A673 (cell line): ENCODE measurements around the gene ACAP1. TPM values are rescaled to one million over a fixed set of nuclear protein-coding genes. Genes with fewer than 3 reads are reported as not detected.

ENCODE experiments used
- BruUV-seq: library from RNA; stranded (reverse); fragments of 400-500 nt; replicated peaks from 2 replicates; lab custom pipeline; 2021; lab: Mats Ljungman, UMichigan
- CTCF ChIA-PET: fragments of 300-600 bp; sonication (Branson Sonifier 250); formaldehyde crosslinking; loops from one replicate; lab custom pipeline; 2022; ENCODE audit warnings: antibody characterized with exemption; lab: Charles Lee
- POLR2A ChIA-PET: fragments of 300-600 bp; sonication (Branson Sonifier 250); formaldehyde crosslinking; loops from one replicate; lab custom pipeline; 2022; ENCODE audit warnings: antibody characterized with exemption; ENCODE audit not compliant: low non-redundant PET; lab: Charles Lee
- DNase-seq: peaks from one replicate; pipeline ENCODE4 v3.0.0-alpha.2; 2015; ENCODE audit warnings: low spot score
- H3K27ac ChIP-seq: fragments of 200-600 bp; sonication (generic); 2 replicates; pipeline ENCODE4 v1.5.1; 2016; ENCODE audit warnings: mixed run types, low read depth, mild to moderate bottlenecking, mixed read lengths, antibody characterized with exemption, low read length; ENCODE audit not compliant: poor library complexity, severe bottlenecking
- H3K27me3 ChIP-seq: fragments of 200-600 bp; sonication (generic); replicated peaks from 2 replicates; pipeline ENCODE4 v1.6.1; 2017; ENCODE audit warnings: mixed run types, low read depth, mild to moderate bottlenecking, mixed read lengths, antibody characterized with exemption, low read length; ENCODE audit not compliant: insufficient read depth, poor library complexity
- H3K36me3 ChIP-seq: fragments of 200-600 bp; sonication (generic); 2 replicates; pipeline ENCODE4 v1.6.1; 2016; ENCODE audit warnings: mixed run types, mild to moderate bottlenecking, mixed read lengths, antibody characterized with exemption, low read length; ENCODE audit not compliant: insufficient read depth, poor library complexity, severe bottlenecking
- H3K4me1 ChIP-seq: fragments of 200-600 bp; sonication (generic); 2 replicates; pipeline ENCODE4 v1.6.1; 2017; ENCODE audit warnings: mixed run types, mild to moderate bottlenecking, mixed read lengths, antibody characterized with exemption, low read length; ENCODE audit not compliant: insufficient read depth, poor library complexity, severe bottlenecking
- H3K4me3 ChIP-seq: fragments of 200-600 bp; sonication (generic); 2 replicates; pipeline ENCODE4 v1.5.1; 2016; ENCODE audit warnings: low read depth, mixed run types, mild to moderate bottlenecking, mixed read lengths, low read length; ENCODE audit not compliant: poor library complexity, severe bottlenecking
- H3K9me3 ChIP-seq: fragments of 200-600 bp; sonication (generic); 2 replicates; pipeline ENCODE4 v1.6.1; 2016; ENCODE audit warnings: mixed run types, low read depth, mild to moderate bottlenecking, mixed read lengths, antibody characterized with exemption, low read length; ENCODE audit not compliant: poor library complexity, severe bottlenecking
- CTCF ChIP-seq: fragments of 300-800, 200-600 bp; sonication (generic); conservative IDR thresholded peaks from 2 replicates; pipeline ENCODE4 v1.5.1; 2017; ENCODE audit warnings: low read depth, mild to moderate bottlenecking, antibody characterized with exemption, low read length, moderate library complexity, mixed read lengths
- EZH2 ChIP-seq: fragments of 200-600 bp; sonication (generic); IDR thresholded peaks from 2 replicates; pipeline ENCODE4 v1.6.1; 2017; ENCODE audit warnings: borderline replicate concordance, low read depth, mild to moderate bottlenecking, mixed read lengths, antibody characterized with exemption, low read length; ENCODE audit not compliant: poor library complexity, severe bottlenecking
- intact Hi-C: fragments of 100-400 bp; cut with micrococcal nuclease; formaldehyde crosslinking; loops from one replicate; pipeline ENCODE4 v1.10.0; 2022; ENCODE audit not compliant: unreplicated experiment
- total RNA-seq: library from RNA; stranded (reverse); gene quantifications from 2 replicates; pipeline ENCODE4 v1.2.3, GENCODE V29; 2021

Gene ACAP1
- total RNA-seq, 1 experiment from 2014 or later, result 1.1 TPM

- POLR2A ChIA-PET, result no interaction called here
- intact Hi-C loops, result no loop called here
- peaks cover 56% of the 10 kb centered on the region for H3K36me3 ChIP-seq
- H3K9me3 ChIP-seq, result no peaks in the 10 kb centered on the region
- DNase-seq, result no peak
- no peak overlapping the region for H3K4me3 ChIP-seq
- TF ChIP-seq EZH2, result no peak
- TF ChIP-seq CTCF, result no peak
- H3K27ac ChIP-seq, result no peak overlapping the region
- no TSS peak for BruUV-seq
- no peaks in the 10 kb centered on the region for H3K27me3 ChIP-seq
- H3K4me1 ChIP-seq, result peaks cover 8% of the 10 kb centered on the region
- CTCF ChIA-PET, result no interaction called here
These were observed 18.0 kb upstream of the ACAP1 start for GRCh38 chr17:7318121-7318860.

GRCh38 chr17:7321466-7321865 lies 14.9 kb upstream of the ACAP1 start:
- Histone ChIP-seq H3K36me3 (peaks cover 70% of the 10 kb centered on the region), H3K27ac (no peak overlapping the region), H3K9me3 (no peaks in the 10 kb centered on the region), H3K4me1 (no peaks in the 10 kb centered on the region), H3K27me3 (no peaks in the 10 kb centered on the region), H3K4me3 (no peak overlapping the region)
- intact Hi-C loops, result no loop called here
- no TSS peak for BruUV-seq
- CTCF ChIA-PET, result no interaction called here
- no peak for TF ChIP-seq CTCF
- no peak for TF ChIP-seq EZH2
- no peak for DNase-seq
- POLR2A ChIA-PET, result no interaction called here

- TF ChIP-seq EZH2, result no peak
- TF ChIP-seq CTCF, result no peak
- intact Hi-C loops, result no loop called here
- POLR2A ChIA-PET, result no interaction called here
- BruUV-seq, result no TSS peak
- Histone ChIP-seq H3K36me3 (peaks cover 66% of the 10 kb centered on the region), H3K27me3 (no peaks in the 10 kb centered on the region), H3K27ac (no peak overlapping the region), H3K4me3 (no peak overlapping the region), H3K9me3 (no peaks in the 10 kb centered on the region), H3K4me1 (peaks cover 5% of the 10 kb centered on the region)
- no peak for DNase-seq
- CTCF ChIA-PET, result no interaction called here
These were observed 13.7 kb upstream of the ACAP1 start for GRCh38 chr17:7322520-7323194.
